GM21390 (cell line): ENCODE data around the gene ADIPOQ.
"Not testable (repeated sequence)": the region's sequence is repeated elsewhere in the genome, so short reads cannot be mapped to it uniquely, and the experiment has no call there.

Experiments used
- ATAC-seq: cut with Tn5 transposase; IDR thresholded peaks from one replicate; pipeline ENCODE4 v1.9.1; 2021; ENCODE audit not compliant: unreplicated experiment

Gene ADIPOQ

GRCh38 chr3:186870421-186871201 is 28.1 kb downstream of the ADIPOQ start:
- ATAC-seq, result no peak

DNA sequence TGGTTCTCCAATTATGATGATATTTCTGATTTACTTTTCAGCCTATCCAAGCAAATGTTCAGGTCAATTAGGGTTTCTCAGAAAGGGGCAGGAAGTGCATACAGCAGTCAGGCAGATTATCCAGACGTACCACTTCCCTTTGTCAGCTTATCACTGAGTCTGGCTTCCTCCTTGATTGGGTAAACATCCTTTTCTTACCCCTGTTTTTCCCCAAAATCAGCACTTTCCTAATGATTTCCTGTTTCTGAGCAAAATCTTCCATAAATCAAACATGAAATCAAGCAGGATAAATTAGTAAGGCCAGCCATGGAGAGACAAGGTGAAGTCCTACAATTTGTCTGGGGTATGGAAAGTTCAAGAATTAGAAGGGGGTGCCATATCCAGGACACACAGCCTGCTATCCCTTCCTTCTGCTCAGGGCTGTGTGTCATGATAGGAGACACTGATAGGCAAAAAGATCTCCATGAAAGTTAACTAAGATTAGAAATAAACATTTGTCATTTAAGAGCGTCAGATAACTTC is 29.0 kb downstream of the ADIPOQ start:
- ATAC-seq, result no peak

DNA sequence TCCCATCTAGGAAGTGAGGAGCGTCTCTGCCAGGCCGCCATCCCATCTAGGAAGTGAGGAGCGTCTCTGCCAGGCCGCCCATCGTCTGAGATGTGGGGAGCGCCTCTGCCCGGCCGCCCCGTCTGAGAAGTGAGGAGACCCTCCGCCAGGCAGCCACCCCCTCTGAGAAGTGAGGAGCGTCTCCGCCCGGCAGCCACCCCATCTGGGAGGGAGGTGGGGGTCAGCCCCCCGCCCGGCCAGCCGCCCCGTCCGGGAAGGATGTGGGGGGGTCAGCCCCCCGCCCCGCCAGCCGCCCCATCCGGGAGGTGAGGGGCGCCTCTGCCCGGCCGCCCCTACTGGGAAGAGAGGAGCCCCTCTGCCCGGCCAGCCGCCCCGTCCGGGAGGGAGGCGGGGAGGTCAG is 31.3 kb downstream of the ADIPOQ start:
- not testable (repeated sequence) for ATAC-seq

DNA sequence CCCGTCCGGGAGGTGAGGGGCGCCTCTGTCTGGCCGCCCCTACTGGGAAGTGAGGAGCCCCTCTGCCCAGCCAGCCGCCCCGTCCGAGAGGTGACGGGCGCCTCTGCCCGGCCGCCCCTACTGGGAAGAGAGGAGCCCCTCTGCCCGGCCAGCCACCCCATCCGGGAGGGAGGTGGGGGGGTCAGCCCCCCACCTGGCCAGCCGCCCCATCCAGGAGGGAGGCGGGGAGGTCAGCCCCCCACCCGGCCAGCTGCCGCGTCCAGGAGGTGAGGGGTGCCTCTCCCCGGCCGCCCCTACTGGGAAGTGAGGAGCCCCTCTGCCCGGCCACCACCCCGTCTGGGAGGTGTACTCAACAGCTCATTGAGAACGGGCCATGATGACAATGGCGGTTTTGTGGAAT is 31.7 kb downstream of the ADIPOQ start:
- ATAC-seq, result not testable (repeated sequence)

DNA sequence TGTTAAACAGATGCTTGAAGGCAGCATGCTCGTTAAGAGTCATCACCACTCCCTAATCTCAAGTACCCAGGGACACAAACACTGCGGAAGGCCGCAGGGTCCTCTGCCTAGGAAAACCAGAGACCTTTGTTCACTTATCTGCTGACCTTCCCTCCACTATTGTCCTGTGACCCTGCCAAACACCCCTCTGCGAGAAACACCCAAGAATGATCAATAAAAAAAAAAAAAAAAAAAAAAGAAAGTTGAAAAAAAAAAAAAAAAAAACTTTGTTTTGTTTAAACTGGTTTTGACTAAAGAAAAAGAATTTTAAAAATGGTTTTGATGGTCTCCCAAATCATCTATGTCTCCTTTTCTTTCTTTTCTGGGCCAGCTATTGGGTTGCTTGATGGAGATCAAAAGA is 32.3 kb downstream of the ADIPOQ start:
- not testable (repeated sequence) for ATAC-seq

DNA sequence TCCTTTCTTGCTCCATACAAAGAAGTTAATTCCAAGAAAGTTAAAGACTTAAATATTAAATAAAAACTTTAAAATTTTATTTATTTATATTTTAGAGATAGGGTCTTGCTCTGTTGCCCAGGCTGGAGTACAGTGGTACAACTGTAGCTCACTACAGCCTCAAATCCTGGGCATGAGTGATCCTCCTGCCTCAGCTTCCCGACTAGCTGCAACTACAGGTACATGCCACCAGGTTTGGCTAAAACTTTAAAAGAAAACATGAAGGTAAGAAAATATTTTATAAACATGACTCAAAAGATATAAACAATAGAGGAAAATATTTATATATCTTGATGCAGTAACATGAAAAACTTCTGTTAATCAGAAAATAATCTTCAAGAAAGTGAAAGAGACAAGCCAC is 33.2 kb downstream of the ADIPOQ start:
- no peak for ATAC-seq

GRCh38 chr3:186879781-186880180 is 37.3 kb downstream of the ADIPOQ start:
- ATAC-seq, result no peak

DNA sequence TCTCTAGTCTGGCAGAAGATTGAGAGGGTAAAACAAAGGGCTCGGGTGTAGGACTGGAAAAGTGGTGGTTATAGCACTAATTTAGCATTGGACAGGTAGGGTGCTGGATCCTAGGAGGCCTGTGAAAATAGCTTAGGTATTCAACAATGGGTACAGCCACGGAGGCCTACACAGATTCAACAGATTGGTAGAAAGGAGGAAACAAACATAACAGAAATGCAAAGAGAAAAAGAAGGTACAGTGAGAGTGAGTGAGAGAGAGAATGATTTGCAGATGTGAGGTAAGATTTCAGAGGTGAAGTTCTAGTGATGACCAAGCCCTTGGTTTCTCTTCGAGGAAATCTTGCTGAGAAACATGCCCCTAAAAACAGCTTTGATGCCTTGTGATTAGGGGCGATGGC is 37.9 kb downstream of the ADIPOQ start:
- ATAC-seq, result no peak

DNA sequence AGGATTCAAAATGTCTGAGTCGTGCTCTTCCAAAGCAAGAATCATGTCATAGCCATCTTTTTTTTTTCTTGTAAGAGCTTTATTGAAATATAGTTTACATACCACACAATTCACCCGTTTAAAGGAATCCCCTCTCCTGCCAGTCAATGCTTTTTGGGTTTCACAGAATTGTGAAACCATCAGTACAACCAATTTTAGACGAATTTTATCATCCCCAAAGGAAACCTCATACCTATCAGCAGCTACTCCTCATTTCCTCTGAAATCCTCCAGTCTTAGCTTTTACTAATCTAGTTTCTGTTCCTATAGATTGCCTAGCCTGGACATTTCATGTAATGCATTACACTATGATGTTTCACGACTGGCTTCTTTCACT is 39.6 kb downstream of the ADIPOQ start:
- no peak for ATAC-seq

DNA sequence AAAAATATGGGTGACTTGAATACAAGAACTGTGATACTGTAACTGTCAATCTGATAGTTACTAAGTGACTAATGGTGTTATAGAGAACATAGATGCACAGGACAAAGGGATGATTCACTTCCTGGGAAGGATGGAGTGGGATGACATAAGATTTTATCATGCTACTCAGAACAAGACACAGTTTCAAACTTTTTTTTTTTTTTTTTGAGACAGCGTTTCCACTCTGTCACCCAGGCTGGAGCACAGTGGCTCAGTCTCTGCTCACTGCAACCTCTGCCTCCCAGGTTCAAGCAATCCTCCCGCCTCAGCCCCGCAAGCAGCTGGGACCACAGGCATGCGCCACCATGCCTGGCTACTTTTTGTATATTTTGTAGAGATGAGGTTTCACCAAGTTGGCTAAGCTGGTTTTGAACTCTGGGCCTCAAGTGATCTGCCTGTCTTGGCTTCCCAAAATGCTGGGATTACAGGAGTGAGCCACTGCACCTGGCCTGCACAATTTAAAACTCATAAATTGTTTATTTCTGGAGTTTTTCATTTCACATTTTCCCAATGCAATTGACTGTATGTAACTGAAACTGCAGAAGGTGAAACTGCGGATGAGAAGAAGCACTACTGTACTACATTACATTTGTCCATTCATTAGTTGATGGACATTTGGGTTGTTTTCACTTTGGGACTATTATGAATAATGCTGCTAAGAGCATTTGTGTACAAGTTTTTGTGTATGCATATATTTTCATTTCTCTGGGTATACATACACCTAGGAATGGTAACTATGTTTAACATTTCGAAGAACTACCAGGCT is 40.6 kb downstream of the ADIPOQ start:
- no peak for ATAC-seq

GRCh38 chr3:186883686-186884058 is 41.2 kb downstream of the ADIPOQ start:
- no peak for ATAC-seq

- not testable (repeated sequence) for ATAC-seq
Measured at GRCh38 chr3:186884868-186885267, 42.4 kb downstream of the ADIPOQ start.

GRCh38 chr3:186886202-186886981 is 43.9 kb downstream of the ADIPOQ start:
- no peak for ATAC-seq

- ATAC-seq, result not testable (repeated sequence)
Measured at GRCh38 chr3:186887507-186887938, 45.0 kb downstream of the ADIPOQ start.

DNA sequence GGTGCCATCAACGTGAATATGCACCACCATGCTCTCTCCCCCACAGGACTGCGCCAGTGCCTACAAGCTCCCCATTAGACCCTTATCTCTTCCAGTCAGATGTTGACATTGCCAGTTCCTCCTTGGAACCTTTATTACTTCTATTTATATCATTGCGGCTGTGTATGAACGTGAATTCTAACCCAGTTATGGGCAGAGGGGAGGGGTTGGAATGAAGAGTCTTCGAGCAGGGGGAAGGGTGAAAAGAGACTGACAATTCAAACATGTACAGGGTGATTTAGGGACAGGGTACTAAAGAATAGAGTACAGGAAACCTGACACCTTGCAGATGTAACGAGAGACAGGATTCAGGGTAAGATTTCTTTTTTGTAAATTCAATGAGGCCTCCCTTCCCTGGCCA is 46.1 kb downstream of the ADIPOQ start:
- no peak for ATAC-seq

- ATAC-seq, result not testable (repeated sequence)
Measured at GRCh38 chr3:186889698-186890097, 47.2 kb downstream of the ADIPOQ start.

DNA sequence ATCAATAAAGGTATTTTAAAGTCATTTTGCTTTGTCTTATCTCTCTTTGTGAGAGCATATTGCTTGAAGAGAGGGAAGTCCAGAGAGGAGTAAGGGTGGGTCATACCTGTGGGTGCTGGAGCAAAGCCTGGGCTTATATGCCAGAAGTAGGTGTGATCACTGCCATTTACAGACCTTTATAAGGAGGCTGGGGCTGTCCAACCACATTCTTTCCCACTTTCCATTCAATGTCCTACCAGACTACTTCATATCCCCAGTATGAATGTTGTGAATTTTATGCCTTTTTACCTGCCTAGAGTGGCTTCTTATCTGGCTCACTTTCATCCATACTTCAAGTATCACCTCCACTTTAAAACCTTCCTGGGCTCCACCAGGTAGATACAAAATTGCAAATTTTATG is 48.4 kb downstream of the ADIPOQ start:
- no peak for ATAC-seq

DNA sequence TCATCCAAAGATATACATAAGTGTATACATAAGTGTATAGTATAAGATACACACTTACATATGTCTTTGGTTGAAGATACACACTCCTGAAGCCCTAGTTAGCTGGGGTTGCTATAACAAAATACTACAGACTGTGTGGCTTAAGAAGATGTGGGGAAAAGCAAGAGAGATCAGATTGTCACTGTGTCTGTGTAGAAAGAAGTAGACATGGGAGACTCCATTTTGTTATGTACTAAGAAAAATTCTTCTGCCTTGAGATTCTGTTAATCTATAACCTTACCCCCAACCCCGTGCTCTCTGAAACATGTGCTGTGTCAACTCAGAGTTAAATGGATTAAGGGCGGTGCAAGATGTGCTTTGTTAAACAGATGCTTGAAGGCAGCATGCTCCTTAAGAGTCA is 50.6 kb downstream of the ADIPOQ start:
- ATAC-seq, result not testable (repeated sequence)

GRCh38 chr3:186895406-186895805 is 52.9 kb downstream of the ADIPOQ start:
- ATAC-seq, result no peak

DNA sequence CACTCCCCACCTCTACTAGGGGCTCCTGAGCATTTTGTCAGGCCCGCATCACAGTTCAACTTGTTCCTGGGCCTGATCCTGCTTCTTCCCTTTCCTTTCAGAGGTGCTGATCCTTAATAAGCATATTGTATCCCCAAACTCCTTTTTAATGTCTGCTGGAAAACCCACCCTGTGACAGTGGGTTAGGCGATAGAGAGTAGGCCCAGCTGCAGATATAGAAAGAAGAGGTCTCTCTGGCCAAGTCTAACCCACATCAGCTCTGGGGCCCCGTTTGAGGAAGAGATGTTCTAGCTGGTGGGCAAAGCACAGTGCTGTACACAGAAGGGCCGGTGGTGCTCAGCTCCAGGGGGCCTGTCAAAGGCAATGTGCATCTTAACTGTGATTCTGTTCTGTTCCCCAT is 53.5 kb downstream of the ADIPOQ start:
- ATAC-seq, result no peak

DNA sequence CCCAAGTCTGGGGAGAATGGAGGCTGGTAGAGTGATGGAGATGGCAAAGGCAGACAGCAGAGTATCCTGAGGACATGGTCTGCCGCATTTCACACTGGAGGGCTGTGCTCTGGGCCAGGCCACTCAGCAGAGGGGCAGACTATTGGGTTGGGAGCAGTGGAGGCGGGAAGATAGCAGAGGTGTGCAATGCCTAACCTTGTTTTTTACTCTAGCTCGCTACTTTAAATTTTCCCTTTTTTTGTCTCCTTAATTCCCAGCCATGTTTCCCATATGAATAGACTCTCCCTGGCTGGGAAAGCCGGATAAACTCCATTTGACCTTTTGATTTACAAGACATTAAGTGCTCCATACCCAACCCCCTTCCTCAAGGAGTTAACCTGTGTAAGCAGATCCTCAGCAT is 54.4 kb downstream of the ADIPOQ start:
- ATAC-seq, result no peak
